Measurements from ENCODE around the gene DHH. TPM values are rescaled to one million over a fixed set of nuclear protein-coding genes. Genes with fewer than 3 reads are reported as not detected.

The DHH gene
- total RNA-seq, 1 experiment from 2014 or later: 0.39 TPM

- no peak overlapping the region for H3K27ac ChIP-seq (ENCODE audit: low read depth, low read length, poor library complexity, severe bottlenecking)
- no peak for DNase-seq (ENCODE audit: low spot score)
- no TSS peak for BruUV-seq (replicated peaks)
- intact Hi-C loops (cut with micrococcal nuclease; ENCODE audit: unreplicated experiment): loop anchor here (1.0 kb wide), 1 partner anchor 34 kb away; no protein-coding TSS in a partner anchor
- TF ChIP-seq EZH2 (IDR thresholded peaks at IDR 0.05; ENCODE audit: borderline replicate concordance, low read depth, low read length, poor library complexity, severe bottlenecking): no peak
- peaks cover 33% of the 10 kb centered on the region for H3K36me3 ChIP-seq (ENCODE audit: insufficient read depth, low read length, poor library complexity, severe bottlenecking)
- H3K4me3 ChIP-seq (ENCODE audit: low read depth, low read length, poor library complexity, severe bottlenecking): no peak overlapping the region
- ChIA-PET POLR2A (ENCODE audit: low non-redundant PET) (no interaction called here), CTCF (interaction anchor here (0.5 to 2.2 kb wide), 10 partner anchors 9 to 136 kb away, joined by 3 to 19 read pairs (median 4); partner anchors contain the start of gene LMBR1L)
- H3K27me3 ChIP-seq (replicated peaks; ENCODE audit: insufficient read depth, low read depth, low read length, poor library complexity): peaks cover 17% of the 10 kb centered on the region
- H3K9me3 ChIP-seq (ENCODE audit: low read depth, low read length, poor library complexity, severe bottlenecking): no peaks in the 10 kb centered on the region
- no peaks in the 10 kb centered on the region for H3K4me1 ChIP-seq (ENCODE audit: insufficient read depth, low read length, poor library complexity, severe bottlenecking)
These were observed 4.1 kb upstream of the DHH start for GRCh38 chr12:49098703-49099102.

DNA sequence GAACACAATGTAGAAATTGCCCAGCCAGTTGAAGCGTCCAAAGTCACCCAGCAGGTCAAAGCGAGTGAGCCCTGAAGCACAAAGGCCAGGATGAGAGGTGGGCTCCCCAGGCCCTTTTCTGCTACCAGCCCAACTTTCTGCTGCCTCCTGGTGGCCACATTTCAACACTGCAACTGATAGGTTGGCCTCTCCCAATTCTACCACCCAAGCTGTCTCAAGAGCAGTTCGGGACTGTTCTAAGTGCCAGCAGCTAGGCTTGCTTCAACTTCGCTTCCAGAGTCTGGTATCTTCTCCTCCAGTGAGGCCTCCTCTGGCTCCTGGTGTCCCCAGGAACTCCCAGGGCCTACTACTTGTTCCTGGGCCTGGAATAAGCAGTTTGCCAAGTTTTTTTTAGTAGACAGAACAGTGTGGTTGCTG, 3.4 kb upstream of the DHH start:
- TF ChIP-seq, protein P1, sequence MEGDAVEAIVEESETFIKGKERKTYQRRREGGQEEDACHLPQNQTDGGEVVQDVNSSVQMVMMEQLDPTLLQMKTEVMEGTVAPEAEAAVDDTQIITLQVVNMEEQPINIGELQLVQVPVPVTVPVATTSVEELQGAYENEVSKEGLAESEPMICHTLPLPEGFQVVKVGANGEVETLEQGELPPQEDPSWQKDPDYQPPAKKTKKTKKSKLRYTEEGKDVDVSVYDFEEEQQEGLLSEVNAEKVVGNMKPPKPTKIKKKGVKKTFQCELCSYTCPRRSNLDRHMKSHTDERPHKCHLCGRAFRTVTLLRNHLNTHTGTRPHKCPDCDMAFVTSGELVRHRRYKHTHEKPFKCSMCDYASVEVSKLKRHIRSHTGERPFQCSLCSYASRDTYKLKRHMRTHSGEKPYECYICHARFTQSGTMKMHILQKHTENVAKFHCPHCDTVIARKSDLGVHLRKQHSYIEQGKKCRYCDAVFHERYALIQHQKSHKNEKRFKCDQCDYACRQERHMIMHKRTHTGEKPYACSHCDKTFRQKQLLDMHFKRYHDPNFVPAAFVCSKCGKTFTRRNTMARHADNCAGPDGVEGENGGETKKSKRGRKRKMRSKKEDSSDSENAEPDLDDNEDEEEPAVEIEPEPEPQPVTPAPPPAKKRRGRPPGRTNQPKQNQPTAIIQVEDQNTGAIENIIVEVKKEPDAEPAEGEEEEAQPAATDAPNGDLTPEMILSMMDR (conservative IDR thresholded peaks at IDR 0.05; ENCODE audit: low read depth, low read length): peak; percentile 86
- no peak for TF ChIP-seq EZH2 (IDR thresholded peaks at IDR 0.05; ENCODE audit: borderline replicate concordance, low read depth, low read length, poor library complexity, severe bottlenecking)
- ChIA-PET CTCF (interaction anchor here (0.5 to 2.2 kb wide), 9 partner anchors 8 to 137 kb away, joined by 3 to 19 read pairs (median 5); partner anchors contain the start of gene LMBR1L), POLR2A (ENCODE audit: low non-redundant PET) (no interaction called here)
- Histone ChIP-seq H3K4me3 (ENCODE audit: low read depth, low read length, poor library complexity, severe bottlenecking) (no peak overlapping the region), H3K4me1 (ENCODE audit: insufficient read depth, low read length, poor library complexity, severe bottlenecking) (no peaks in the 10 kb centered on the region), H3K36me3 (ENCODE audit: insufficient read depth, low read length, poor library complexity, severe bottlenecking) (peaks cover 30% of the 10 kb centered on the region), H3K27me3 (replicated peaks; ENCODE audit: insufficient read depth, low read depth, low read length, poor library complexity) (peaks cover 24% of the 10 kb centered on the region), H3K9me3 (ENCODE audit: low read depth, low read length, poor library complexity, severe bottlenecking) (no peaks in the 10 kb centered on the region), H3K27ac (ENCODE audit: low read depth, low read length, poor library complexity, severe bottlenecking) (no peak overlapping the region)
- DNase-seq (ENCODE audit: low spot score): peak; percentile 67
- no TSS peak for BruUV-seq (replicated peaks)
- intact Hi-C loops (cut with micrococcal nuclease; ENCODE audit: unreplicated experiment): loop anchor here (1.0 kb wide), 1 partner anchor 34 kb away; no protein-coding TSS in a partner anchor

GRCh38 chr12:49097381-49097780, 2.8 kb upstream of the DHH start:
- intact Hi-C loops (cut with micrococcal nuclease; ENCODE audit: unreplicated experiment): no loop called here
- Histone ChIP-seq H3K4me3 (ENCODE audit: low read depth, low read length, poor library complexity, severe bottlenecking) (no peak overlapping the region), H3K36me3 (ENCODE audit: insufficient read depth, low read length, poor library complexity, severe bottlenecking) (peaks cover 23% of the 10 kb centered on the region), H3K27me3 (replicated peaks; ENCODE audit: insufficient read depth, low read depth, low read length, poor library complexity) (peaks cover 30% of the 10 kb centered on the region), H3K4me1 (ENCODE audit: insufficient read depth, low read length, poor library complexity, severe bottlenecking) (no peaks in the 10 kb centered on the region), H3K9me3 (ENCODE audit: low read depth, low read length, poor library complexity, severe bottlenecking) (no peaks in the 10 kb centered on the region), H3K27ac (ENCODE audit: low read depth, low read length, poor library complexity, severe bottlenecking) (no peak overlapping the region)
- CTCF ChIA-PET: interaction anchor here (1.0 to 2.2 kb wide), 5 partner anchors 8 to 33 kb away, joined by 3 to 19 read pairs (median 5); partner anchors contain the start of gene LMBR1L
- no peak for DNase-seq (ENCODE audit: low spot score)
- BruUV-seq (replicated peaks): no TSS peak
- no peak for TF ChIP-seq EZH2 (IDR thresholded peaks at IDR 0.05; ENCODE audit: borderline replicate concordance, low read depth, low read length, poor library complexity, severe bottlenecking)
- TF ChIP-seq, protein P1 (conservative IDR thresholded peaks at IDR 0.05; ENCODE audit: low read depth, low read length): no peak
- POLR2A ChIA-PET (ENCODE audit: low non-redundant PET): no interaction called here

DNA sequence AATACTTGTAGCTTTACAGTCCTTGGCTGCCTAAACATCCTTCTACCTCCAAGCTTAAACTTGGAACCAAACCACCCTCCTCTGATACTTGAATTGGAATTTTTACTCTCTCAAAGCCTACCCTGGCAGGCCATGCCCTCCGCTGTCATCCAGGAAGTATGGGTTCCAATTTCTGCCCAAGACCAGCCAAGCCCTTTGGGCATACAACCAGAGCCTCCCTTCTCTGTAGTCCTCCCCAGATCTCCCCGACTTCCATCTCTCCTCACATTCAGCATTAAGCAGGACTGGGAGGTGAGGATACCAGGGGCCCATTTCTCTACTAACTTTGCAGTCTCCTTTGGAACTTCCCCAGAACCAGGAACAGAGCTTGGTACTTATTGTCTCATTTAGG, 369 bp upstream of the DHH start:
- peaks cover 8% of the 10 kb centered on the region for H3K36me3 ChIP-seq (ENCODE audit: insufficient read depth, low read length, poor library complexity, severe bottlenecking)
- no peak for DNase-seq (ENCODE audit: low spot score)
- ChIA-PET POLR2A (ENCODE audit: low non-redundant PET) (no interaction called here), CTCF (no interaction called here)
- no peak overlapping the region for H3K27ac ChIP-seq (ENCODE audit: low read depth, low read length, poor library complexity, severe bottlenecking)
- peaks cover 8% of the 10 kb centered on the region for H3K4me1 ChIP-seq (ENCODE audit: insufficient read depth, low read length, poor library complexity, severe bottlenecking)
- no TSS peak for BruUV-seq (replicated peaks)
- no peak for TF ChIP-seq EZH2 (IDR thresholded peaks at IDR 0.05; ENCODE audit: borderline replicate concordance, low read depth, low read length, poor library complexity, severe bottlenecking)
- TF ChIP-seq, protein P1 (conservative IDR thresholded peaks at IDR 0.05; ENCODE audit: low read depth, low read length): no peak
- intact Hi-C loops (cut with micrococcal nuclease; ENCODE audit: unreplicated experiment): no loop called here
- no peak overlapping the region for H3K4me3 ChIP-seq (ENCODE audit: low read depth, low read length, poor library complexity, severe bottlenecking)
- H3K9me3 ChIP-seq (ENCODE audit: low read depth, low read length, poor library complexity, severe bottlenecking): no peaks in the 10 kb centered on the region
- H3K27me3 ChIP-seq (replicated peaks; ENCODE audit: insufficient read depth, low read depth, low read length, poor library complexity): peaks cover 54% of the 10 kb centered on the region

Data from A673 (cell line).